ENCODE data around the gene TMEM272. TPM values are rescaled to one million over a fixed set of nuclear protein-coding genes. Genes with fewer than 3 reads are reported as not detected.
A peak's percentile ranks its signal among the peaks of the same experiment; 100 is the strongest.

TMEM272 gene
- total RNA-seq, 1 experiment from 2014 or later = 0.17 TPM

- TF ChIP-seq SRF (IDR thresholded peaks at IDR 0.05; ENCODE audit: low read depth) (no peak), ZNF274 (IDR thresholded peaks at IDR 0.05; ENCODE audit: low read depth, low read length) (no peak), YY1 (IDR thresholded peaks at IDR 0.05; ENCODE audit: extremely low read depth, insufficient replicate concordance, low read depth, low read length) (no peak), ELF1 (IDR thresholded peaks at IDR 0.05; ENCODE audit: borderline replicate concordance, low read depth) (no peak), CBX3 (IDR thresholded peaks at IDR 0.05; ENCODE audit: low read depth) (no peak), TCF7L2 (IDR thresholded peaks at IDR 0.05; ENCODE audit: borderline replicate concordance, extremely low read depth, insufficient read depth, insufficient read length) (no peak), EGR1 (IDR thresholded peaks at IDR 0.05; ENCODE audit: low read depth) (no peak)
These were observed 11.0 kb downstream of the TMEM272 start (continued) for GRCh38 chr13:51833980-51834379.

- Histone ChIP-seq H3K4me2 (ENCODE audit: low read length) (no peak overlapping the region), H3K9ac (ENCODE audit: low read length) (no peak overlapping the region), H3K79me2 (ENCODE audit: insufficient read depth, low read length) (no peaks in the 10 kb centered on the region), H3K27ac (ENCODE audit: low read depth, low read length) (no peak overlapping the region), H3K4me3 (replicated peaks in 1 of 2; ENCODE audit: low read depth in 1 of 2, low read length in 2 of 2) (no peak overlapping the region), H3K9me3 (ENCODE audit: control insufficient read depth in 1 of 2, insufficient read depth in 1 of 2, low read depth in 1 of 2, low read length in 2 of 2) (no peaks in the 10 kb centered on the region), H3K4me1 (ENCODE audit: control insufficient read depth in 1 of 2, insufficient read depth in 2 of 2, low read length in 2 of 2) (no peaks in the 10 kb centered on the region), H4K20me1 (ENCODE audit: insufficient read depth) (no peaks in the 10 kb centered on the region), H3K9me2 (ENCODE audit: insufficient read depth) (no peaks in the 10 kb centered on the region), H3K27me3 (ENCODE audit: insufficient read depth, low read length) (peaks cover 9% of the 10 kb centered on the region; the same call in 1 of the 2 replicates), H2AFZ (ENCODE audit: low read depth, low read length, poor library complexity, severe bottlenecking) (no peak overlapping the region), H3K36me3 (ENCODE audit: control insufficient read depth in 1 of 2, insufficient read depth in 2 of 2, low read length in 2 of 2) (no peaks in the 10 kb centered on the region)
- no TSS peak for BruUV-seq (replicated peaks)
- intact Hi-C loops (cut with micrococcal nuclease) = no loop called here
- ChIA-PET POLR2A (no interaction called here), CTCF (interaction anchor here (2.9 kb wide), 1 partner anchor 17 kb away, joined by 10 read pairs; no protein-coding TSS in a partner anchor), RAD21 (ENCODE audit: low non-redundant PET in 1 of 2, low total read pairs in 2 of 2, uncharacterized antibody in 2 of 2, unreplicated experiment in 2 of 2) (no interaction called here)
- ATAC-seq = peak; percentile 89
- no peak for DNase-seq (ENCODE audit: low read depth, low spot score)
- TF ChIP-seq ZFX (IDR thresholded peaks at IDR 0.05) (no peak), RAD21 (IDR thresholded peaks at IDR 0.05; ENCODE audit: low read depth) (peak; percentile 46), SP1 (IDR thresholded peaks at IDR 0.05; ENCODE audit: low read depth) (no peak), CTCF (IDR thresholded peaks at IDR 0.05 in 2 of 3, conservative IDR thresholded peaks at IDR 0.05 in 1 of 3; ENCODE audit: borderline replicate concordance in 1 of 3, insufficient read depth in 1 of 3, low read depth in 2 of 3, low read length in 2 of 3) (peak; percentile 23 to 29 (median 27); a peak in 5 of 6 replicates)
These were observed 12.4 kb downstream of the TMEM272 start for GRCh38 chr13:51832471-51833152.
